Glomerular visceral epithelial cell (primary cell): ENCODE data around the gene PEX10.
"Not testable (repeated sequence)": the region's sequence is repeated elsewhere in the genome, so short reads cannot be mapped to it uniquely, and the experiment has no call there.

Source experiments
- DNase-seq: peaks from one replicate; pipeline ENCODE4 v3.0.0-alpha.2; 2016; ENCODE audit errors: extremely low spot score

The PEX10 gene

DNA sequence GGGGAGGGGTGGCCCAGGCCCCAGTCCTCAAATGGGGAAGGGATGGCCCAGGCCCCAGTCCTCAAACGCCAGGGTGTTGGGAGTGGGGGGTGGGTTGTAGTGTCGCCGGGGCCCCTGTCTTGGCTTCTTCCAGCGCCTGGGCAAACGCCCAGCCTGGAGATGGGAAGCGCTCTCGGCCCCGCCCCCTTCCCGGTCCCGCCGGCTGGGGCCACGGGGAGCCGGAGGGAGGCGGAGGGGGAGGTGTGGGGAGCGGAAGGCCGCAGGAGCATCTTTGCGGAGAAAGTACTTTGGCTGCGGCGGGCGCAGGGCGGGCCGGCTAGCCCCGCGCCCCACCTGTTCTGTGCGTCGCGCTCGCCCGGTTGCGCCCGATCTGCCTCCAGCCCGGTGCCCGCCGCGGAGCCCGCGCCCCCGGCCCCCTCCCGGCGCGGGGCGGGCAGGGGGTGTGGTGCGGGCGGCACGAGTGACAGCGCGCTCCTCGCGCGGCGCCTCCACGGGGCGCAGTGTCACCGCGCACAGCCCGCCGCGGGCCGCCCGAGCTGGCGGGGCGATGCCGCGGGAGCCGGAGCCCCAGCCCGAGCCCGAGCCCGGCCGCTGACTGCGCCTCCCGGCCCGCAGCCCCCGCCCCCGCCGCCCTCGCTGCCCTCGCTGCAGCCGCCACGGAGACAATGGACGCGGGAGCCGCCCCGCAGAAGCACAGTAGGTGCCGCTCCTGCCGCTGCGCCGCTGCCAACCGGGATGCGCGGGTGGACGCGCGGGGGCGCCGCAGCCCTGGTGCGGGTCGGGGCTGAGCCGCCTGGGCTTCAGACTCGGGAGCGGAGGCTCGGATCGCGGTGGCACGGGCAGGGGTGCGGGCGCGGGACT, 31.1 kb upstream of the PEX10 start:
- no peak for DNase-seq

DNA sequence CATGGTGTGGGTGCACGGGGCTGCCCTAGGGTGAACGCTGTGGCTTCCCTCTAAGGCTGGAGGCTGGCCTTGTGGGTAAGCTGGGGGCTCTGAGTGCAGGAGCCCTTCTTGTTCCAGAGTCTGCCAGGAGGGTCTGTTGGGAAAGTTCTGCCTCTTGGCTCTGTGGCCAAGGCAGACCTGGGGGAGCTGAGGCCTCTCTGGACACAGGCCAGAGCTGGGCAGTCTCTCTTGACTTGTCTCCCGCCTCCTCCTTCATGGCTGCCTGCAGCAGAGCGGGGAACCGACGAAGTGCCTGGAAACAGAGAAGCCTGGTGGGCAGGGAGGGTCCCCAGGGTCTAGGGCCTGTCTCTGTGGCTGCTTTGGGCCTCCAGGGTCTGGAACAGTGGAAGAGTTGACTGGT, 30.3 kb upstream of the PEX10 start:
- no peak for DNase-seq

DNA sequence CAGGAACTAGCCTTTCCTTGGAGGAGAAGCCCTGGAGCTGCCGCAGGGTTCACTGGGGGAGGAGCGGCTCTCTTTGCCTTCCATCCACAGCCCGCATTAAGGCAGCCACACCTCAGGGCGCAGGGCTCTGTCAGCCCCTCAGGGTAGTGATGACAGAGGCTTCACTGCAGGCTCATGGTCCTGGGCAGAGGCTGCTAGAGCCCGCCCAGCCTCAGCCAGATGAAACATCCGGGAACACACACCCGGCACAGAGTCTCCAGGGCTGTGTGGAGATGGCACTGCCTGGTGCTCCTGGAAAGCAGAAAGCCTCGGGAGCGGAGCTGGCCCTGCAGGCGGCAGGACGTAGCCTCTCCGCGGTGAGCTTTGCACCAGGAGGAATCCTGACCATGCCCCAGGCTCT, 29.4 kb upstream of the PEX10 start:
- DNase-seq, result no peak

DNA sequence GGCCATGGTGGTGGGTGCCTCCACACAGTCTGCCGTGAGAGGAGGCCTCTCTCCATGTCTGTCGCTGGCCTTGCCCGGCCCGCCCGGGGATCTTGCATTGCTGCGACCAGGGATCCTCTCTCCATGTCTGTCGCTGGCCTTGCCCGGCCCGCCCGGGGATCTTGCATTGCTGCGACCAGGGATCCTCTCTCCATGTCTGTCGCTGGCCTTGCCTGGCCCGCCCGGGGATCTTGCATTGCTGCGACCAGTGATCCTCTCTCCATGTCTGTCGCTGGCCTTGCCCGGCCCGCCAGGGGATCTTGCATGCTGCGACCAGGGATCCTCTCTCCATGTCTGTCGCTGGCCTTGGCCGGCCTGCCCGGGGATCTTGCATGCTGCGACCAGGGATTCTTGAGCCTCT, 28.0 kb upstream of the PEX10 start:
- DNase-seq, result not testable (repeated sequence)

DNA sequence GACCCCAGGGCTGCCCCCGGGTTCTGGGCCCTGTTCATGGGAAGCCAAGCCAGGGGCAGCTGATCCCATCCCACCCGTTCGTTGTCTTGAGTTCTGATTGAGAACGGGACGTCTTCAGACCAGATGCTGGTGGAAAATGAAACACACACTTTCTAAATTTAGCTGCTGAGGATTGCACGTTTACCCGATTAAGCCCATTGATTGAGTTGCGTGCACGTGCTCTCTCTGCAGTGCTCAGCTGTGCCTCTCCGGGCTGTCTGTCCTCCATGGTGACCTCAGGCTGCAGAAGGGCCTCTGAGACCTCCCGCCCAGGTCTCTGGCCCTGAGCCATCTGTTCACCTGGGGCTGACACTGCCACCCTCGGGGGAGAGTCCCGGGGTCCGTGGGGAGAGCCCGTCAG, 27.0 kb upstream of the PEX10 start:
- no peak for DNase-seq

DNA sequence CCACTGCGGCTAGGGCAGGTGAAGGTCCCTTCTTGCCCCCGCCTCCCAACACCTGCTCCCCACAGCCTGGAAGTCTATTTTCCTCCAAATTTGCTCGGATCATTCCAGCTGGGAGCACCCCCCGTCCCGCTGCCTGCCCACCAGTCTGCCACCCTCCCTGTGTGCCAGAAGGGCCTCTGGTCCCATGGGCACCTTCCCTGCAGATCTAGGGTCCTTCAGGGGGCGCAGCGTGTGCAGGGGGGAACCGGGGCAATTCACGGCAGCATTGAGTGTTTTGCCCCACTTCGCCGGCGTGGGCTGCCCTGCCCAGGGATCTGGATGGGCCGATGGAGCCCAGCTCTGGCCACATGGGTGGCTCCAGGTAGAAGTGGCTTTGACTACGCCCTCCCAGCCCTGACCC, 26.3 kb upstream of the PEX10 start:
- DNase-seq, result no peak

DNA sequence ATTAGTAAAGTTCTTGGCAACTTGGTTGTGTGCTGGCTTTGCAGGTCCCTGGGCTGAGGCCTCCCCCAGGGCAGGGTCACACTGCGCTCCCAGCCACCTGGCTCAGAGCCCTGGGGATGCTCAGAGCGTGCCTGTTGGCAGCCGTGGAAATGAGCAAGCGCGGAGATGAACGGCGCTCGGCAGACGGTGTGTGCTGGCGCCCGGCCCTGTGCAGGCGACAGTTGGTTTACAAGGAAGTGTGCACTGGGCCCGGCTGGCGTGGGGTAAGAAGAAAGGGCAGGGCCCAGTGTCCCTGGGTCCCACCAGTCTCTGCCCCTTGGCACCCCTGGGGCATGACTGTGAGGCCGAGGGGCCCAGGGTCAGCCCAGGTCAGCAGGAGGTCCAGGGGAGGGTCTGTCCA, 25.7 kb upstream of the PEX10 start:
- no peak for DNase-seq

DNA sequence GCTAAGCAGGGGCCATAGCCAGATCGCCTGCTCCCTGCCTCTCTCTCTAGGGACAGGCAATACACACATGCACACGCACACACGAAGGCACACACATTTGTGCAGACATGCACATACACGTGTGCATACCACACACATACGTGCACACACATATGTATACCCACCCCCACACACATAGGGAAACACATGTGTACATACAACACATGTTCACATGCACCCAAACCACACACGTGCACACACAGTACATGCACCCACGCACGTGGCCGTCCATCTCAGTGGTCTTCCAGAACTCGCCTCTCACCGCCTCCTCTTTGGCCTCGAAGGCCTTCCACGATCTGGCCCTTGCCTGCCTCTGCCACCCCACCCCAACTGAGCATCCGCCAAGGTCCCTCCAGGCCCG, 25.3 kb upstream of the PEX10 start:
- DNase-seq, result no peak

DNA sequence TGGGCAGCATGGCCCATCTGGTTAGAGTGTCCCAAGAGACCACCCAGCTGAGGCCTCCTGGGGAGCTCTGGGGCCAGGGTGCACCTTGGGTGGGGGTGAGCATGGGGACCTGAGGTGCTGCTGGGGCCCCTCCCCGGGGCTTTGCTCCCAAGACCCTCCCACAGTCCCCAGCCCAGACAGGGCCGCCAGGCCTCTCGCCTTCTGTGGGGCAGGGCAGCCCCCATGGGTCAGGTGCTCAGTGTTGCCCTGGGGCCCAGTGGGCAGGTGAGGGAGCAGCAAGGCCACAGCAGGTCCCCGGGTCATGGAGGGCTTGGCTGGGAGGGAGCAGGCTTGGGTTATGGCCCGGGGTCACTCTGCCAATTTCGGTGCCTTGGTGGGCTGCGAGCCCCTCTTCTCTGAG, 24.5 kb upstream of the PEX10 start:
- no peak for DNase-seq

DNA sequence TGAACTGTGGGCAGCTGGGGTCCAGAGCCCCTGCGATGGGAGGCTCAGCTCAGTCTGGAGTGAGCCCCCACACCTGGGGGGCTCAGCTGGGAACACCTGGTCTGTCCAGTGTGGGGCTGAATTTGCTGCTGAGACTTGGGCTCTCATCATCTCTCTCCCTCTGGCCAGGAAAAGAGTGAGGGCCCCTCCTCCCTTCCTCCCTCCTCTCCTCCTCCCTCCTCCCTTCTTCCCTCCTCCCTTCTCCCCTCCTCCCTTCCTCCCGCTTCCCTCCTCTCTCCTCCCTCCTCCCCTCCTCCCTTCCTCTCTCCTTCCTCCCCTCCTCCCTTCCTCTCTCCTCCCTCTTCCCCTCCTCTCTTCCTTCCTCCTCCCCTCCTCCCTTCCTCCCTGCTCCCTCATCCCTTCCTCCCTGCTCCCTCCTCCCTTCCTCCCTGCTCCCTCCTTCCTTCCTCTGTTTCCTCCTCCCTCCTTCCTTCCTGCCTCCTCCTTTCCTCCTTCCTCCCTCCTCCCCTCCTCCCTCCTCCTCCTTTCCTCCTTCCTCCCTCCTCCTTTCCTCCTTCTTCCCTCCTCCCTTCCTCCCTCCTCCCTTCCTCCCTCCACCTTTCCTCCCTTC, 23.5 kb upstream of the PEX10 start:
- no peak for DNase-seq

DNA sequence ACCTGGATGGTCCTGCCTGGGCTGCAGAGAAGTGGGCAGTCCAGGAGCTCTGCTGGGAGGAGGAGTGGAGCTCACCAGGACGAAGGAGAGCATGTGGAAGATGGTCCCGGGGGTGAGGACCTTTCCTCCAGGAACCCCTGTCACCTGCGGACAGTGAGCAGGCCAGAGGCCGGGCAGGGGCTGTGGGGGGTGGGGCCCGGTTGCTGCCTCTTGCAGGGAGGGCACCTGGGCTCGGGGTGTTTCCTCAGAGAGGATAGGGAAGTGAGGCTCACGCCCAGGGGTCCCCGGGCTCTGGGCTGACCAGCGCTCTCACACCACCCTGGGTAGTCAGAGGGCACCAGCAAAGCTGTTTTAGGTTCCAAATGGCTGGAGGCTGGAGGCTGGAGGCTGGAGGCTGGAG, 22.7 kb upstream of the PEX10 start:
- no peak for DNase-seq

DNA sequence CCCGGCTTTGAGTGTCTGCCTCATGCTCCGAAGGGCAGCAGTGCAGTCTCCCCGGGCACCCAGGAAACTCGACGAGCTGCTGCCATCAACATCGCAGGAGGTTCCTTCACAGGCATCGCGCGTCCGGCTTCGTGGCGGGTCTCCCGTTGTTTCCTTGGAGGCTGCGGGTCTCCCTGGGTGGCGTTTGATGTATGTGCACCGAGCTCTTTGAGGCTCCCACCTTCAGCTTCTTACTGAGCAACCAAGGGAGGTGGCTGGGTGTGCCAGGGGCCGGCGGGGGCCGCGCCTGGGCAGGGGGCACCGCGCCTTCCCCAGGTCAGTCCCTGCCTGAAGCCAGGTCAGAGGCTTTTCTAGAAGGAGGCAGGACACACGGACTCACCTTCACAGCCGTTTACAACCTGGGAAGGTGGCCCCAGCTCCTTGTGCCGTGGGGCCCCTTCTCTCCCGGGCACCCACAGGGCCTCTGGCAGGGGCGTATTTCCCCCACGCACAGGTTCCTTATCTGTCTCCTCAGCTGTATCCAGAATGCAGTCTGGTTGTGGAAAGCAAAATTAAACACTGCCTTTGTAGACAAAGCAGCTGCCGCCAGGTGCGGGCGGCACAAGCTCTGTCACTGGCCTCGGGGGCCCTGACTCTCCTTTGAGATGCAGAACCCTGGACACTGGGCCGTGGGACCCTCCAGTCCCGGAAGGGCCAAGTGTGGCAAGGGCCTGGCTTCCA, 21.7 kb upstream of the PEX10 start:
- DNase-seq, result no peak

DNA sequence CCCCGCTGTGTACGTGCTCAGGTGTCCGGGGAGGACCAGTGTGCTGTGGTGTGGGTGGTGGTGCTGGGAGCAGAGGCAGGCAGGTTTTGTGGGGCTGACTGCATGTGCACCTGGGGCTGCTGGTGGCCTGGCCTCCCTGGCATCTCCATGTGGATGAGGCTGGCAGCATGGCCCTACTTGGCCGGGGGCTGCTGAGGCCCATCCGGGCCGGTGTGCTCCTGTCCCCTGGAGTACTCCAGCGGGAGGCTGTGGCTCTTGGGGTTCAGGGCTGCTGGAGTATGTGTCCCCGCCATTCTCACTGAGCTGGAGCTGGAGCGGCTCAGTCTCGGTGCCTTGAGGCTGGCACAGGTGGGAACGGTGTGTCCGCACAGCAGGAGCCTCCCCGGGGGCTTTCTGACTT, 20.8 kb upstream of the PEX10 start:
- DNase-seq, result no peak

DNA sequence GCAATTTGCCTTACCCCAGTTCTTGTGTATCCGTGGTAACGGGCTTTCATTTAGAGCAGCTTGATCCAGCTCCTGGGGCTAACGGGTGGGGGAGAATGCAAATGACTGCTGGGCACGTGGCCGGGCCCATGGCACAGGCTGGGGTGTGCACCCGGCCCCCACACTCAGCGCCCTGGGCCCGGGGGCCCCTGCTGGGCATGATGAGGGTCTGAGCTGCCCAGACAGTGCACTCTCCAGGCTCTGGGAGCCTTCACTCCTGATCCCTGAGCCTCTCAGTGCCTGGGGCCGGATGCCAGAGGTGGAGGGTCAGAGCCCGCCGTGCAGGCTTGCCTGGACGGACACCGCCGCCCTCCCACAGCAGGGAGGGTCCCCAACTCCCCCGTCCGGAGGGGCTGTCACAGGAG, 20.1 kb upstream of the PEX10 start:
- DNase-seq, result no peak

DNA sequence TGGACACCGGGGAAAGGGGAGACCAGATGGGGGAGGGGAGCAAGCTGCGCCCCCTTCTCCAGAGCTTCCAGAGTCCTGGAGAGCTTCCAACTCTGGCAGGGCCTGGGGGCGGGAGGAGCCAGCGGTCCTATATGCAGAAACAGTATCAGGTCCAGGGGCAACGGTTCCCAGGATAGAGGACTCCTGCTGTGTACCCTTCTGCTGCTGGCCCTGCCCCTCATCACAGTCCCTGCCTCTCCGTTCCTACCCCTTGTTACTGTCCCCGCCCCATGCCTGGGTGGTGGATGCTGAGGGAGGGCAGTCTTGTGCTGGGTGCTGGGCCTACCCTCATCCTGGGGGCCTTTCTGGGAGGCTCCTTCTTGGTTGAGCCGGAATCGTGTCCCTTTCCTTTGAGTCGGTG, 19.2 kb upstream of the PEX10 start:
- no peak for DNase-seq

DNA sequence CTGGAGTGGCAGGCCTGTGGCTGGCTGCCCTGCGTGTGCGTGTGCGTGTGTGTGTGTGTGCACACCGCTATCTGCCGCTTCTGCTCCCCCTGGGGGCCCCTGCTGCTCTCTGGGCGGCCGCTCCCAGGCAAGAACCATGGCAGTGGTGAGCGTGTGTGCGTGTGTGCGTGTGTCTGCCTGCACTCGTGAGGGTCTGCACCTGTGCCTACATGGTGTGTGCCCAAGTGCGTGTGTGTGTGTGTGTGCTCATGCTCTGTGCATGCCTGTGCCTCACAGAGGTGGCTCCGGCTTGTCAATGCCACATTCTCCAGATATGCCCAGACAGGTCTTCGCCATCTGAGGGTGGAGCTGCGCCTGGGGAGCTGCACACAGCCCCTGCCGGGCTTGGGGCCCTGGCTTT, 18.7 kb upstream of the PEX10 start:
- no peak for DNase-seq

DNA sequence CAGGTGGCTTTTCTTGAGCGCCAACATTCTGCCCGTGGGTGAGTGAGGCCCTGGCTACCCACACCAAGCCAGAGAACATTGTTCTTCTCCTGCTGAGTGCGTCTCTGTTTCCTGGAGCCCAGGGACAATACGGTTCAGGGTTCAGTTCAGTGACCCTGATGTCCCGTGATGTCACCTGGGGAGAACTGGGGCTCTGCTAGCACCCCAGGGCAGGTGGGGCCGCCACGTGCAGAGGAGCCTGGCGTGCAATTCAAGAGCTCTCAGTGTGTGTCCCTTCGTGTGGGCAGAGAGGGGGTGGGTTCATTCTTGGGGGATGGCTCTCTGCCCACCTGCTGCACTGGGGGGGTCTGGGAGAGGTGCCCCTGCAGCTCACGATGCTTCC, 18.2 kb upstream of the PEX10 start:
- no peak for DNase-seq

DNA sequence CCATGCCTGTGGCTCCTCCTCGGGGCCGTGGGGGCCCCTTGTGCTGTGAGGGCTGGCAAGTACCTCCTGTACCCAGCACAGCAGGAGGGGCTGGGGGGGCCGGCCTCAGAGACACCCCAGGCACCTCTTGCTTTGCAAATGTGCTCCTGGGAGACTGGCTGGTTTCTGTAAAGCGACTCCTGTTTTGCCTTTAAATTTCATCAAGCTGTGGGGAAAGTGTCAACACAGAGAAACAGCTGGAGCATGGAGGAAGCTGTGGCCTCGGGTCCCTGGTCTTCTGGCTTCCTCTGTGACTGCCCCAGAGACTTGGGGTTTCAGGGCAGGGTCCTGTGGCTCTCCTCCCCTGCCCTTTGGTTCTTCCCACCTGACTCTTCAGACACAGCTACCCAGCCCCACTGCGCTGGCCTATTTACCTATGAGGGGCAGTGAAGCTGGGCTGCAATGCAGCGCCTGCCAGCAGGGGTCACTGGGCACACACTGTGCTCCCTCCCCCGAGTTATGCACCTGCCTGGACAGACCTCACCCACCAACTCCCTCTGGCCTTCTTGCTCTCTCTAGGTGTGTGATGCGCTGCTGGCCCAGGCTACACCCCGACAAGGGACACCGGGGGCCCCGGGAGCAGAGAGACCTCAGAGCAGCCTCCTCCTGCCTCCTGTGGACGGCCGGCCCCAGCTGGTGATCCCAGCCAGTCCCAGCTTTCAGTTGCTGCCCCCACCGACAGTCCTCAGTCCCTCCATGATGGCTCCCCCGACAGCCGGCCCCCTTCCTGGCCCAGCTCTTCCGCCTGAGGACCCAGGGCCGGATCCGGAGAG, 17.6 kb upstream of the PEX10 start:
- DNase-seq, result no peak

DNA sequence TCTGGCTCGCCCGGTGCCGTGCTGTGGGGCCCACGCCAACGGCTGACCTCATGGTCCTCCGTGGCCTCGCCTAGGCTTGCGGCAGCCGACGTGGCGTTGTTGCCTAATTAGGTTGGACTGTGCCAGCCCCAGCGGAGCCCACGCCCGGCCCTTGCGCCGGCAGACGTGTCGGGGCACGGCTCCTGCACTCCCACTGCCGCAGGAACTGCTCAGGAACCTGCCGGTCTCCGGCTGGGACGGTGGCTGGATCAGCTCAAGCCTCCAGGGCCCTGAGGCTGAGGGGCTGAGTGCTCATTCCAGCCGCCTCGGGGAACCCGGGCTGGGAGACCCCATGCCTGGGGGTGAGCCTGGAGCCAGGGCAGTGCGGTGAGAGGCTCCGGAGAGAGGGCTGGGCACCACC, 16.1 kb upstream of the PEX10 start:
- DNase-seq, result no peak

DNA sequence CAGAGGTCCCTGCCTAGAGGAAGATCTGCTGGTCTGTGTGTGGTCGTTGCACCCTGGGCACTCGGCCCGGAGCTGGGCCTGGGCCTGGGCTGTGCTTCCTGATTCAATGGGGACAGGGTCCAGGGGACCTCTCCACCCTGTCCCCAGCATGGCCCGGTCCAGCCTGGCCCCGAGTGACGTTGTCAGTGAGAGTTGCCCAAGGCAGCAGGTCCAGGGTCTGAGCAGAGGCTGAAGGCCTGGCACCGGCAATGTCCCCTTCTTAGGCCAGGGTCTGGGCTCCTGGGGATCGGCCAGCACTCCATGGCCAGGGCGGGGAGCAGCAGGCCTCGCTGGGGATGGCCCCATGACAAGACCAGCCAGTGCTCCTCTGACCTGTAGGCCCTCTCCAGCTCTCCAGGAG, 15.6 kb upstream of the PEX10 start:
- no peak for DNase-seq

DNA sequence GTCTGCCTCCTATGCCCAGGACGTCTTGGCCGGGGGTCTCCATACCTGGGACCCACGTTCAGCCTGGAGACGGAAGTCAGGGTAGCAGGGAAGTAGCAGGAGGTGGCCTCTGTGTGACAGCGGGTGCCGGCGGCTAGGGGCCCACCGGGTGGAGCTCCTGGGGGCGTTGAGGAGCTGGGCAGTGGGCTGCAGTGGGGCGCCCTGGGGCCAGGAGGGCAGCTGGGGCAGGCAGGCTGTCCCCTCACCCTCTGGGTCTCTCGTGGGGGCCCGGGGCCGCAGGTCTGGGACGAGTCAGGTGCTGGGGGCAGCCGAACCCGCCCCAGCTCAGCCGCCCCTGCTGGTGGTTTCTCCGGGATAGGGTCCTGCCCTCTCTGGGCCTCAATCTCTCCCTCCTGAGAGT, 14.7 kb upstream of the PEX10 start:
- no peak for DNase-seq

DNA sequence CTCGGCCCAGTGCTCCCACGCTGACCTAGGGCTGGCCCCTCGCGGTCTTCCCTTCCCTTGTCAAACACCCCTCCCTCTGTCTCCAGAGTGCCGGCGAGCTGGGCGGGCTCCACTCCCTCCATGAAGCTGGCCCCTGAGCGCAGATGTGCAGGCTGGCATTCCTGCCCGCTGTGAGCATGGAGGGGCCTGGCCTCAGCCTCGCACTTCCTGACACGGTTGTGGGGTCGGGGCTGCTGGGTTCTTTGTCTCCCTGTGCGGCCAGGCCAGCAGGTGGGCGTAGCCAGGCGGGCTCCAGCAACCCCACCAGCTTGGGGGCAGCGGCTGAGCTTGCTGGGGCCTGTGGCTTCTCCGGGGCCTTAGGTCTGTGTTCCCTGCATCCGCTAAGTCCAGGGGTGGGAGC, 14.2 kb upstream of the PEX10 start:
- DNase-seq, result no peak
